Loucy (cell line): ENCODE data around the gene THRAP3.

ENCODE experiments used
- H2AFZ ChIP-seq: fragments of 200-600 bp; sonication (generic); 2 replicates; pipeline ENCODE4 v1.6.0; 2016; ENCODE audit warnings: antibody characterized with exemption, mild to moderate bottlenecking, low read length, moderate library complexity
- H3F3A ChIP-seq: fragments of 200-600 bp; 2 replicates; pipeline ENCODE4 v1.6.0; 2016; ENCODE audit warnings: antibody characterized with exemption, low read depth, mild to moderate bottlenecking
- H3K27me3 ChIP-seq: fragments of 200-600 bp; sonication (generic); 2 replicates; pipeline ENCODE4 v1.6.1; 2014; ENCODE audit warnings: low read length, mild to moderate bottlenecking; ENCODE audit not compliant: insufficient read depth, poor library complexity, severe bottlenecking
- H3K36me3 ChIP-seq: fragments of 200-600 bp; sonication (generic); 2 replicates; pipeline ENCODE4 v1.6.1; 2016; ENCODE audit warnings: low read length; ENCODE audit not compliant: insufficient read depth
- H3K4me1 ChIP-seq: fragments of 200-600 bp; sonication (generic); 2 replicates; pipeline ENCODE4 v1.5.1; 2014; ENCODE audit warnings: low read length, mild to moderate bottlenecking; ENCODE audit not compliant: insufficient read depth, poor library complexity, severe bottlenecking
- H3K4me2 ChIP-seq: fragments of 200-600 bp; sonication (generic); 2 replicates; pipeline ENCODE4 v1.6.0; 2014; ENCODE audit warnings: antibody characterized with exemption, low read length, low read depth, mild to moderate bottlenecking; ENCODE audit not compliant: poor library complexity, severe bottlenecking
- H3K4me3 ChIP-seq: fragments of 200-600 bp; sonication (generic); 2 replicates; pipeline ENCODE4 v1.5.1; 2014; ENCODE audit warnings: low read length, mild to moderate bottlenecking, mixed read lengths; ENCODE audit not compliant: poor library complexity, severe bottlenecking
- H3K79me2 ChIP-seq: fragments of 200-600 bp; sonication (generic); 2 replicates; pipeline ENCODE4 v1.6.1; 2014; ENCODE audit warnings: low read length; ENCODE audit not compliant: insufficient read depth
- H3K9ac ChIP-seq: fragments of 200-600 bp; sonication (generic); 2 replicates; pipeline ENCODE4 v1.6.0; 2014; ENCODE audit warnings: mild to moderate bottlenecking, low read depth, low read length, moderate library complexity; ENCODE audit not compliant: poor library complexity, severe bottlenecking
- H3K9me2 ChIP-seq: fragments of 200-600 bp; sonication (generic); replicated peaks from 2 replicates; pipeline ENCODE4 v1.6.1; 2016; ENCODE audit warnings: low read depth, low read length, mixed read lengths
- H3K9me3 ChIP-seq: fragments of 200-600 bp; sonication (generic); 2 replicates; pipeline ENCODE4 v1.6.1; 2014; ENCODE audit warnings: mild to moderate bottlenecking, antibody characterized with exemption, low read length, low read depth; ENCODE audit not compliant: insufficient read depth
- H4K20me1 ChIP-seq: fragments of 200-600 bp; sonication (generic); 2 replicates; pipeline ENCODE4 v1.6.0; 2014; ENCODE audit warnings: antibody characterized with exemption, low read length, mild to moderate bottlenecking; ENCODE audit not compliant: insufficient read depth, poor library complexity, severe bottlenecking
- CTCF ChIP-seq: fragments of 200-600 bp; sonication (generic); conservative IDR thresholded peaks from 2 replicates; pipeline ENCODE4 v1.5.1; 2014; ENCODE audit warnings: mild to moderate bottlenecking, antibody characterized with exemption, low read length
- EZH2phosphoT487 ChIP-seq: fragments of 200-600 bp; IDR thresholded peaks from 2 replicates; pipeline ENCODE4 v1.6.1; 2018; ENCODE audit warnings: antibody characterized with exemption, mild to moderate bottlenecking, moderate library complexity, borderline replicate concordance

THRAP3 gene

GRCh38 chr1:36208978-36209703, 15.1 kb upstream of the THRAP3 start:
- Histone ChIP-seq H4K20me1 (no peaks in the 10 kb centered on the region), H3K36me3 (no peaks in the 10 kb centered on the region)
- no peak for TF ChIP-seq CTCF
- TF ChIP-seq EZH2phosphoT487, result no peak

GRCh38 chr1:36211307-36211706, 12.9 kb upstream of the THRAP3 start:
- Histone ChIP-seq H3K4me2 (no peak overlapping the region), H3K36me3 (no peaks in the 10 kb centered on the region), H3K9me2 (no peaks in the 10 kb centered on the region), H3K79me2 (no peaks in the 10 kb centered on the region), H3K27me3 (no peaks in the 10 kb centered on the region), H3K9me3 (no peaks in the 10 kb centered on the region), H3K4me3 (no peak overlapping the region), H3F3A (no peaks in the 10 kb centered on the region), H4K20me1 (no peaks in the 10 kb centered on the region), H3K4me1 (no peaks in the 10 kb centered on the region), H3K9ac (no peak overlapping the region), H2AFZ (no peak overlapping the region)
- TF ChIP-seq EZH2phosphoT487 (no peak), CTCF (no peak)

More at GRCh38 chr1:36208978-36209703, 15.1 kb upstream of the THRAP3 start:
- Histone ChIP-seq H3K4me3 (no peak overlapping the region), H3F3A (no peaks in the 10 kb centered on the region), H3K79me2 (no peaks in the 10 kb centered on the region), H3K9me2 (no peaks in the 10 kb centered on the region), H3K4me2 (no peak overlapping the region), H3K27me3 (no peaks in the 10 kb centered on the region), H3K9ac (no peak overlapping the region), H3K9me3 (no peaks in the 10 kb centered on the region), H3K4me1 (no peaks in the 10 kb centered on the region), H2AFZ (no peak overlapping the region)

- H3K4me3 ChIP-seq, result no peak overlapping the region
- no peaks in the 10 kb centered on the region for H4K20me1 ChIP-seq
- no peaks in the 10 kb centered on the region for H3F3A ChIP-seq
- no peak overlapping the region for H2AFZ ChIP-seq
- H3K27me3 ChIP-seq, result no peaks in the 10 kb centered on the region
- no peak overlapping the region for H3K4me2 ChIP-seq
- no peaks in the 10 kb centered on the region for H3K79me2 ChIP-seq
- no peaks in the 10 kb centered on the region for H3K36me3 ChIP-seq
- H3K4me1 ChIP-seq, result no peaks in the 10 kb centered on the region
- no peaks in the 10 kb centered on the region for H3K9me2 ChIP-seq
- H3K9ac ChIP-seq, result no peak overlapping the region
- TF ChIP-seq CTCF (no peak), EZH2phosphoT487 (no peak)
- H3K9me3 ChIP-seq, result no peaks in the 10 kb centered on the region
Measured at GRCh38 chr1:36211841-36212240, 12.4 kb upstream of the THRAP3 start.
